ENCODE measurements around the gene LY6G6F. TPM values are rescaled to one million over a fixed set of nuclear protein-coding genes. Genes with fewer than 3 reads are reported as not detected.

LY6G6F gene
- total and polyA plus RNA-seq, 2 of the 13 experiments (the other 11 are each of a cell fraction or from before 2014, with no cell fraction given) = not detected

- peak; percentile 70; the same call in 1 of the 2 replicates for TF ChIP-seq ZNF709 (CRISPR knock-in tag; IDR thresholded peaks at IDR 0.05)
- peak; percentile 60; the same call in 1 of the 2 replicates for TF ChIP-seq FOXO1 (CRISPR knock-in tag; IDR thresholded peaks at IDR 0.05)
- TF ChIP-seq ZFP1 (CRISPR knock-in tag; IDR thresholded peaks at IDR 0.05) = no peak
- TF ChIP-seq FOXA3 (CRISPR knock-in tag; IDR thresholded peaks at IDR 0.05) = peak; percentile 80
- peak; percentile 85 for TF ChIP-seq MEF2D (CRISPR knock-in tag; IDR thresholded peaks at IDR 0.05)
- TF ChIP-seq FOXM1 (CRISPR knock-in tag; IDR thresholded peaks at IDR 0.05) = no peak
- no peak for TF ChIP-seq ZNF75D (CRISPR knock-in tag; IDR thresholded peaks at IDR 0.05; ENCODE audit: borderline replicate concordance)
- no peak for TF ChIP-seq STAG1 (CRISPR knock-in tag; IDR thresholded peaks at IDR 0.05)
- TF ChIP-seq SMC3 (IDR thresholded peaks at IDR 0.05; ENCODE audit: low read length) = peak; percentile 48; the same call in 1 of the 2 replicates
- 0 out of 2 replicates have a peak, but pooled peaks have one; percentile 7 for TF ChIP-seq NFYB (CRISPR knock-in tag; IDR thresholded peaks at IDR 0.05)
- TF ChIP-seq SNAPC4 (CRISPR knock-in tag; IDR thresholded peaks at IDR 0.05) = no peak
- TF ChIP-seq CENPT (CRISPR knock-in tag; IDR thresholded peaks at IDR 0.05; ENCODE audit: low read depth) = no peak
- TF ChIP-seq ZNF160 (CRISPR knock-in tag; IDR thresholded peaks at IDR 0.05) = no peak
- TF ChIP-seq TRAFD1 (CRISPR knock-in tag; IDR thresholded peaks at IDR 0.05; ENCODE audit: borderline replicate concordance) = no peak
- no peak for TF ChIP-seq THAP7 (CRISPR knock-in tag; IDR thresholded peaks at IDR 0.05)
- peak; percentile 91 for TF ChIP-seq HNRNPK (IDR thresholded peaks at IDR 0.05; ENCODE audit: low read depth, low read length, poor library complexity, severe bottlenecking)
- TF ChIP-seq ZNF562 (CRISPR knock-in tag; IDR thresholded peaks at IDR 0.05; ENCODE audit: borderline replicate concordance) = no peak
- TF ChIP-seq REPIN1 (CRISPR knock-in tag; IDR thresholded peaks at IDR 0.05; ENCODE audit: borderline replicate concordance, low read depth) = no peak
- no peak for TF ChIP-seq ZNF276 (CRISPR knock-in tag; IDR thresholded peaks at IDR 0.05; ENCODE audit: low read depth)
- TF ChIP-seq KLF11 (CRISPR knock-in tag; IDR thresholded peaks at IDR 0.05) = no peak
Measured at GRCh38 chr6:31737315-31737990, 30.8 kb downstream of the LY6G6F start (continued).
